WTC11 (cell line): ENCODE measurements around the gene GPR183. TPM values are rescaled to one million over a fixed set of nuclear protein-coding genes. Genes with fewer than 3 reads are reported as not detected.
A peak's percentile ranks its signal among the peaks of the same experiment; 100 is the strongest.

Experiments used
- ATAC-seq: fragments of 200-7000 bp; cut with Tn5 transposase; 2 replicates; pipeline ENCODE4 v1.10.0; 2021; ENCODE audit warnings: mild to moderate bottlenecking, moderate library complexity
- CTCF ChIA-PET: fragments of 300-600 bp; sonication (Branson Sonifier 250); formaldehyde crosslinking; loops from one replicate; lab custom pipeline; 2021; ENCODE audit warnings: antibody characterized with exemption; lab: Charles Lee
- POLR2A ChIA-PET: fragments of 350-600 bp; sonication (Branson Sonifier 250); formaldehyde crosslinking; loops from one replicate; lab custom pipeline; 2021; ENCODE audit warnings: antibody characterized with exemption; lab: Charles Lee
- DNase-seq: peaks from one replicate; pipeline ENCODE4 v3.0.0; 2021; ENCODE audit warnings: low spot score
- H3K27ac Mint-ChIP-seq: 2 replicates; pipeline ENCODE4 v1.8.0; 2021; ENCODE audit warnings: mixed read lengths
- H3K27me3 Mint-ChIP-seq: 2 replicates; pipeline ENCODE4 v1.8.0; 2021; ENCODE audit warnings: low read depth, mild to moderate bottlenecking, moderate library complexity, mixed read lengths
- H3K36me3 Mint-ChIP-seq: 2 replicates; pipeline ENCODE4 v1.8.0; 2021; ENCODE audit warnings: mixed read lengths
- H3K4me1 Mint-ChIP-seq: 2 replicates; pipeline ENCODE4 v1.8.0; 2022; ENCODE audit warnings: mixed read lengths
- H3K4me3 Mint-ChIP-seq: 2 replicates; pipeline ENCODE4 v1.8.0; 2021; ENCODE audit warnings: mild to moderate bottlenecking, moderate library complexity, mixed read lengths
- H3K9me3 Mint-ChIP-seq: 2 replicates; pipeline ENCODE4 v1.8.0; 2021; ENCODE audit warnings: mixed read lengths
- CREB1 ChIP-seq: sonication (generic); formaldehyde crosslinking; IDR thresholded peaks from 2 replicates; pipeline ENCODE4 v1.8.0; 2023; ENCODE audit warnings: mild to moderate bottlenecking, missing genetic modification reagents
- CREM ChIP-seq: sonication (generic); formaldehyde crosslinking; IDR thresholded peaks from 2 replicates; pipeline ENCODE4 v1.8.1; 2022; ENCODE audit warnings: mild to moderate bottlenecking, missing genetic modification reagents, moderate library complexity
- ETV6 ChIP-seq: sonication (generic); formaldehyde crosslinking; IDR thresholded peaks from 2 replicates; pipeline ENCODE4 v1.8.1; 2022; ENCODE audit warnings: mild to moderate bottlenecking, missing genetic modification reagents
- FOXK1 ChIP-seq: sonication (generic); formaldehyde crosslinking; IDR thresholded peaks from 2 replicates; pipeline ENCODE4 v1.8.0; 2022; ENCODE audit warnings: mild to moderate bottlenecking, moderate library complexity, missing genetic modification reagents
- GRHL2 ChIP-seq: fragments of 250-450 bp; sonication (Bioruptor Pico); IDR thresholded peaks from 2 replicates; pipeline ENCODE4 v1.8.0; 2022; ENCODE audit warnings: mild to moderate bottlenecking, moderate library complexity; ENCODE audit not compliant: insufficient replicate concordance, severe bottlenecking
- NFYB ChIP-seq: sonication (generic); formaldehyde crosslinking; conservative IDR thresholded peaks from 2 replicates; pipeline ENCODE4 v1.8.0; 2022; ENCODE audit warnings: low read depth, missing genetic modification reagents
- RORB ChIP-seq: fragments of 250-450 bp; sonication (Bioruptor Pico); IDR thresholded peaks from 2 replicates; pipeline ENCODE4 v1.9.0; 2021; ENCODE audit warnings: mild to moderate bottlenecking
- ZNF423 ChIP-seq: fragments of 250-450 bp; sonication (Bioruptor Pico); IDR thresholded peaks from 2 replicates; pipeline ENCODE4 v2.1.2; 2022; ENCODE audit warnings: mild to moderate bottlenecking, moderate library complexity
- total RNA-seq: library from RNA; stranded (reverse); gene quantifications from 3 replicates; pipeline ENCODE4 v1.2.3, GENCODE V29; 2021
- TF ChIP-seq, protein P1 (sequence below): sonication (generic); formaldehyde crosslinking; IDR thresholded peaks from 2 replicates; pipeline ENCODE4 v1.8.1; 2023; ENCODE audit warnings: mild to moderate bottlenecking, missing genetic modification reagents, moderate library complexity
- TF ChIP-seq, protein P2 (sequence below): fragments of 250-450 bp; sonication (Bioruptor Pico); IDR thresholded peaks from 2 replicates; pipeline ENCODE4 v1.9.0; 2021; ENCODE audit warnings: mild to moderate bottlenecking, borderline replicate concordance
- TF ChIP-seq, protein P3 (sequence below): sonication (generic); formaldehyde crosslinking; IDR thresholded peaks from 2 replicates; pipeline ENCODE4 v1.8.1; 2023; ENCODE audit warnings: mild to moderate bottlenecking, missing genetic modification reagents, moderate library complexity
- TF ChIP-seq, protein P4 (sequence below): sonication (generic); formaldehyde crosslinking; IDR thresholded peaks from 2 replicates; pipeline ENCODE4 v1.8.0; 2022; ENCODE audit warnings: mild to moderate bottlenecking, missing genetic modification reagents
- TF ChIP-seq, protein P5 (sequence below): sonication (generic); formaldehyde crosslinking; IDR thresholded peaks from 2 replicates; pipeline ENCODE4 v1.8.1; 2023; ENCODE audit warnings: mild to moderate bottlenecking, moderate library complexity, missing genetic modification reagents
- TF ChIP-seq, protein P6 (sequence below): fragments of 250-450 bp; sonication (Bioruptor Pico); IDR thresholded peaks from 2 replicates; pipeline ENCODE4 v1.9.0; 2021; ENCODE audit warnings: mild to moderate bottlenecking
- TF ChIP-seq, protein P7 (sequence below): fragments of 250-450 bp; sonication (Bioruptor Pico); IDR thresholded peaks from 2 replicates; pipeline ENCODE4 v1.8.0; 2021; ENCODE audit warnings: mild to moderate bottlenecking
- TF ChIP-seq, protein P8 (sequence below): sonication (generic); formaldehyde crosslinking; IDR thresholded peaks from 2 replicates; pipeline ENCODE4 v1.8.0; 2022; ENCODE audit warnings: mild to moderate bottlenecking, missing genetic modification reagents

The GPR183 gene
- total RNA-seq, 1 experiment from 2014 or later = 0.13 TPM

DNA sequence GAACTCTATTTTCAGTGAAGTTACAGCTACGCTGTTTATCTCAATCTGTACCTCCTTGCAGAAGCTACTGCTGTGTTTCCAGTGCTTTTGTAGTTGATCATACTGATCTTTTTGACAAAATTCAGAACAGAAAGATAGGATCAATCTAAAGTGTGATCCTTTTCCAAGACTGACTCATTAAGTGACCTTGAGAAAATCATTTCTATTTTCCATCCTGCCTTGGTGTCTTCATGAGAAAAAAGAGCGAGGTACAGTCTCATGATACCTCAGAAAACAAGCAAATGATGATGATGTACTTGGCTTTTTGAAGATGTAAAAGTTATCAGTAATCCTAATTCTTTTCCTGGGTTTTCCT is 46.0 kb upstream of the GPR183 start (continued):
- TF ChIP-seq, protein P1, sequence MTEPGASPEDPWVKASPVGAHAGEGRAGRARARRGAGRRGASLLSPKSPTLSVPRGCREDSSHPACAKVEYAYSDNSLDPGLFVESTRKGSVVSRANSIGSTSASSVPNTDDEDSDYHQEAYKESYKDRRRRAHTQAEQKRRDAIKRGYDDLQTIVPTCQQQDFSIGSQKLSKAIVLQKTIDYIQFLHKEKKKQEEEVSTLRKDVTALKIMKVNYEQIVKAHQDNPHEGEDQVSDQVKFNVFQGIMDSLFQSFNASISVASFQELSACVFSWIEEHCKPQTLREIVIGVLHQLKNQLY (CRISPR knock-in tag) = no peak

DNA sequence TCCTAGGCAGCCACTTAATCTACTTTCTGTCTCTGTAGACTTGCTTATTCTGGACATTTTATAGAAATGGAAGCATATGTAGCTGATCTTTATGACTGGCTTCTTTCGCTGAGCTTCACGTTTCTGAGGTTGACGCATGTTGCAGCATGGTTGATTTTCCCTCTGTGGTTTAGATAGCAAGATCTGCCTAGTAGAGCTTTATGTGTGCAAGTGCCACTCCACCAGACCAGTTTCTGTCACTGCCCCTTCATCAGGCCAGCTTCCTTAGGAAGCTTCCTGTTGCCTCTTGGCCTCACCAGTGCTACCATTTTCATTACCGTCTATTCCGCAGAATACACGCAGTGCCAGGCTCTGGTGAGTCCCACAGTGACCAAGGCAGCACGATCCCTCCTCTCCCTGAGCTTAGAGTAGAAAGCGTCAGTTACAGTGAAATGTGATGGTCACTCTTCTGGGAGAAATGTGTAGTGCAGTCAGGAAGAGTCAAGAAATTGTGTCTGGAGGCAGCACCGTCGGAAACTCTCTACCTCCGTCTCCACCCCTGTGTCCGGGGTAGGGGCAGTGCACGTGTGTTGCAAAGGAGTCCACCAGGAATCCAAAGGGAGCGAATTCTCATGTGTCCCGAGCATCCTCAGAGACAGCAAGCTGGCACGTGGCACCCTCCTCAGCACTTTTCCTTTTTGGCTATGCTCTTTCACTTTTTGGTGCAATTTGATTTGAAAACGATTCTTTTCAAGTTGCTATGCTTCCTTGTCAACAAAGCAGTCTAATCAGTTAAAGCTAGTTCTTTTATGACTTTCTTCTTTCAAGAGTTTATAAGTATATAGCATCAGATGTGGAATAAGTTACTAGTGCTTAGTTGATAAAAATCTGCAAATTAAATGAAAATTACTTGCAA is 45.4 kb upstream of the GPR183 start:
- peaks cover 21% of the 10 kb centered on the region for H3K36me3 Mint-ChIP-seq
- POLR2A ChIA-PET = interaction anchor here (0.6 to 0.8 kb wide), 2 partner anchors 17 to 22 kb away, joined by 3 to 4 read pairs; no protein-coding TSS in a partner anchor
- ATAC-seq = peak; percentile 22
- TF ChIP-seq CREM (CRISPR knock-in tag) = no peak
- H3K4me1 Mint-ChIP-seq = no peaks in the 10 kb centered on the region
- no peak overlapping the region for H3K4me3 Mint-ChIP-seq
- no peaks in the 10 kb centered on the region for H3K9me3 Mint-ChIP-seq
- H3K27me3 Mint-ChIP-seq = no peaks in the 10 kb centered on the region
- no peak for DNase-seq
- CTCF ChIA-PET = interaction anchor here (0.6 to 0.8 kb wide), 2 partner anchors 34 to 260 kb away, joined by 3 read pairs; no protein-coding TSS in a partner anchor
- H3K27ac Mint-ChIP-seq = 0 out of 2 replicates have a peak overlapping the region, but pooled peaks have one; percentile 13

DNA sequence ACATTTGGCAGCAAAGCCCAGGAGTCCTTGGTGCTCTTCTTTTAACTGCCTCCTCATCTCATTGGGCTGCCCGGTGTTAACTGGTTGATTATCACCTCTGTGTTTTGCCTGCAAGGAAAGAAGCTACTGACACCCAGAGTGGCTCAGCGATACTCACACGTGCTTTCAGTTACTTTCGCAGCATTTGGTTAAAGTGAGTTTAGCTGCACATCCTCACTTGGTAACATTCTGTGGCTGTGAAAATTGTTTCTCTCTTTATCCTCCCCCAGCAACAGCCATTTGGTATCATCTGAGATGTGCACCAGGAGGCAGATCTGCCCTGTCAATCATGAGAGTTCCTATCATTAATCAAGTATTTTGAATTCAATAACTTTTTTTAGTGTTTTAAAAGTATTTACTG is 44.6 kb upstream of the GPR183 start:
- ChIA-PET CTCF (interaction anchor here (0.6 to 0.8 kb wide), 2 partner anchors 35 to 895 kb away, joined by 3 read pairs; no protein-coding TSS in a partner anchor), POLR2A (interaction anchor here (0.6 to 0.8 kb wide), 2 partner anchors 16 to 21 kb away, joined by 3 to 4 read pairs; no protein-coding TSS in a partner anchor)
- Mint-ChIP-seq H3K4me1 (no peaks in the 10 kb centered on the region), H3K27me3 (no peaks in the 10 kb centered on the region), H3K27ac (no peak overlapping the region), H3K36me3 (peaks cover 15% of the 10 kb centered on the region), H3K9me3 (no peaks in the 10 kb centered on the region), H3K4me3 (no peak overlapping the region)
- DNase-seq (no peak), ATAC-seq (no peak)
- TF ChIP-seq ETV6 (CRISPR knock-in tag) = no peak
- TF ChIP-seq, protein P2, sequence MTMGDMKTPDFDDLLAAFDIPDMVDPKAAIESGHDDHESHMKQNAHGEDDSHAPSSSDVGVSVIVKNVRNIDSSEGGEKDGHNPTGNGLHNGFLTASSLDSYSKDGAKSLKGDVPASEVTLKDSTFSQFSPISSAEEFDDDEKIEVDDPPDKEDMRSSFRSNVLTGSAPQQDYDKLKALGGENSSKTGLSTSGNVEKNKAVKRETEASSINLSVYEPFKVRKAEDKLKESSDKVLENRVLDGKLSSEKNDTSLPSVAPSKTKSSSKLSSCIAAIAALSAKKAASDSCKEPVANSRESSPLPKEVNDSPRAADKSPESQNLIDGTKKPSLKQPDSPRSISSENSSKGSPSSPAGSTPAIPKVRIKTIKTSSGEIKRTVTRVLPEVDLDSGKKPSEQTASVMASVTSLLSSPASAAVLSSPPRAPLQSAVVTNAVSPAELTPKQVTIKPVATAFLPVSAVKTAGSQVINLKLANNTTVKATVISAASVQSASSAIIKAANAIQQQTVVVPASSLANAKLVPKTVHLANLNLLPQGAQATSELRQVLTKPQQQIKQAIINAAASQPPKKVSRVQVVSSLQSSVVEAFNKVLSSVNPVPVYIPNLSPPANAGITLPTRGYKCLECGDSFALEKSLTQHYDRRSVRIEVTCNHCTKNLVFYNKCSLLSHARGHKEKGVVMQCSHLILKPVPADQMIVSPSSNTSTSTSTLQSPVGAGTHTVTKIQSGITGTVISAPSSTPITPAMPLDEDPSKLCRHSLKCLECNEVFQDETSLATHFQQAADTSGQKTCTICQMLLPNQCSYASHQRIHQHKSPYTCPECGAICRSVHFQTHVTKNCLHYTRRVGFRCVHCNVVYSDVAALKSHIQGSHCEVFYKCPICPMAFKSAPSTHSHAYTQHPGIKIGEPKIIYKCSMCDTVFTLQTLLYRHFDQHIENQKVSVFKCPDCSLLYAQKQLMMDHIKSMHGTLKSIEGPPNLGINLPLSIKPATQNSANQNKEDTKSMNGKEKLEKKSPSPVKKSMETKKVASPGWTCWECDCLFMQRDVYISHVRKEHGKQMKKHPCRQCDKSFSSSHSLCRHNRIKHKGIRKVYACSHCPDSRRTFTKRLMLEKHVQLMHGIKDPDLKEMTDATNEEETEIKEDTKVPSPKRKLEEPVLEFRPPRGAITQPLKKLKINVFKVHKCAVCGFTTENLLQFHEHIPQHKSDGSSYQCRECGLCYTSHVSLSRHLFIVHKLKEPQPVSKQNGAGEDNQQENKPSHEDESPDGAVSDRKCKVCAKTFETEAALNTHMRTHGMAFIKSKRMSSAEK (CRISPR knock-in tag) = no peak
- no peak for TF ChIP-seq GRHL2 (CRISPR knock-in tag)
- TF ChIP-seq, protein P3, sequence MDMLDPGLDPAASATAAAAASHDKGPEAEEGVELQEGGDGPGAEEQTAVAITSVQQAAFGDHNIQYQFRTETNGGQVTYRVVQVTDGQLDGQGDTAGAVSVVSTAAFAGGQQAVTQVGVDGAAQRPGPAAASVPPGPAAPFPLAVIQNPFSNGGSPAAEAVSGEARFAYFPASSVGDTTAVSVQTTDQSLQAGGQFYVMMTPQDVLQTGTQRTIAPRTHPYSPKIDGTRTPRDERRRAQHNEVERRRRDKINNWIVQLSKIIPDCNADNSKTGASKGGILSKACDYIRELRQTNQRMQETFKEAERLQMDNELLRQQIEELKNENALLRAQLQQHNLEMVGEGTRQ (CRISPR knock-in tag) = no peak
- TF ChIP-seq RORB (CRISPR knock-in tag) = no peak
- TF ChIP-seq NFYB (CRISPR knock-in tag) = no peak
- TF ChIP-seq, protein P4, sequence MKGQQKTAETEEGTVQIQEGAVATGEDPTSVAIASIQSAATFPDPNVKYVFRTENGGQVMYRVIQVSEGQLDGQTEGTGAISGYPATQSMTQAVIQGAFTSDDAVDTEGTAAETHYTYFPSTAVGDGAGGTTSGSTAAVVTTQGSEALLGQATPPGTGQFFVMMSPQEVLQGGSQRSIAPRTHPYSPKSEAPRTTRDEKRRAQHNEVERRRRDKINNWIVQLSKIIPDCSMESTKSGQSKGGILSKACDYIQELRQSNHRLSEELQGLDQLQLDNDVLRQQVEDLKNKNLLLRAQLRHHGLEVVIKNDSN (CRISPR knock-in tag) = no peak
- TF ChIP-seq ZNF423 (CRISPR knock-in tag) = no peak
- TF ChIP-seq CREB1 (CRISPR knock-in tag) = no peak
- no peak for TF ChIP-seq FOXK1 (CRISPR knock-in tag)
- TF ChIP-seq, protein P5, sequence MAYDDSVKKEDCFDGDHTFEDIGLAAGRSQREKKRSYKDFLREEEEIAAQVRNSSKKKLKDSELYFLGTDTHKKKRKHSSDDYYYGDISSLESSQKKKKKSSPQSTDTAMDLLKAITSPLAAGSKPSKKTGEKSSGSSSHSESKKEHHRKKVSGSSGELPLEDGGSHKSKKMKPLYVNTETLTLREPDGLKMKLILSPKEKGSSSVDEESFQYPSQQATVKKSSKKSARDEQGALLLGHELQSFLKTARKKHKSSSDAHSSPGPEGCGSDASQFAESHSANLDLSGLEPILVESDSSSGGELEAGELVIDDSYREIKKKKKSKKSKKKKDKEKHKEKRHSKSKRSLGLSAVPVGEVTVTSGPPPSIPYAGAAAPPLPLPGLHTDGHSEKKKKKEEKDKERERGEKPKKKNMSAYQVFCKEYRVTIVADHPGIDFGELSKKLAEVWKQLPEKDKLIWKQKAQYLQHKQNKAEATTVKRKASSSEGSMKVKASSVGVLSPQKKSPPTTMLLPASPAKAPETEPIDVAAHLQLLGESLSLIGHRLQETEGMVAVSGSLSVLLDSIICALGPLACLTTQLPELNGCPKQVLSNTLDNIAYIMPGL (CRISPR knock-in tag) = no peak
- TF ChIP-seq, protein P6, sequence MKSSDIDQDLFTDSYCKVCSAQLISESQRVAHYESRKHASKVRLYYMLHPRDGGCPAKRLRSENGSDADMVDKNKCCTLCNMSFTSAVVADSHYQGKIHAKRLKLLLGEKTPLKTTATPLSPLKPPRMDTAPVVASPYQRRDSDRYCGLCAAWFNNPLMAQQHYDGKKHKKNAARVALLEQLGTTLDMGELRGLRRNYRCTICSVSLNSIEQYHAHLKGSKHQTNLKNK (CRISPR knock-in tag) = no peak
- TF ChIP-seq, protein P7, sequence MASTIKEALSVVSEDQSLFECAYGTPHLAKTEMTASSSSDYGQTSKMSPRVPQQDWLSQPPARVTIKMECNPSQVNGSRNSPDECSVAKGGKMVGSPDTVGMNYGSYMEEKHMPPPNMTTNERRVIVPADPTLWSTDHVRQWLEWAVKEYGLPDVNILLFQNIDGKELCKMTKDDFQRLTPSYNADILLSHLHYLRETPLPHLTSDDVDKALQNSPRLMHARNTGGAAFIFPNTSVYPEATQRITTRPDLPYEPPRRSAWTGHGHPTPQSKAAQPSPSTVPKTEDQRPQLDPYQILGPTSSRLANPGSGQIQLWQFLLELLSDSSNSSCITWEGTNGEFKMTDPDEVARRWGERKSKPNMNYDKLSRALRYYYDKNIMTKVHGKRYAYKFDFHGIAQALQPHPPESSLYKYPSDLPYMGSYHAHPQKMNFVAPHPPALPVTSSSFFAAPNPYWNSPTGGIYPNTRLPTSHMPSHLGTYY = no peak
- TF ChIP-seq, protein P8, sequence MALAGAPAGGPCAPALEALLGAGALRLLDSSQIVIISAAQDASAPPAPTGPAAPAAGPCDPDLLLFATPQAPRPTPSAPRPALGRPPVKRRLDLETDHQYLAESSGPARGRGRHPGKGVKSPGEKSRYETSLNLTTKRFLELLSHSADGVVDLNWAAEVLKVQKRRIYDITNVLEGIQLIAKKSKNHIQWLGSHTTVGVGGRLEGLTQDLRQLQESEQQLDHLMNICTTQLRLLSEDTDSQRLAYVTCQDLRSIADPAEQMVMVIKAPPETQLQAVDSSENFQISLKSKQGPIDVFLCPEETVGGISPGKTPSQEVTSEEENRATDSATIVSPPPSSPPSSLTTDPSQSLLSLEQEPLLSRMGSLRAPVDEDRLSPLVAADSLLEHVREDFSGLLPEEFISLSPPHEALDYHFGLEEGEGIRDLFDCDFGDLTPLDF (CRISPR knock-in tag) = no peak
